PFSK-1 (cell line): Measurements from ENCODE around the gene KIF5B.

Experiments
- FOXP2 ChIP-seq: optimal IDR thresholded peaks from 2 replicates; pipeline ENCODE3; 2011; ENCODE audit warnings: borderline replicate concordance, control low read depth, inconsistent platforms; ENCODE audit not compliant: insufficient read depth; ENCODE audit errors: extremely low read length, extremely low read depth
- POLR2AphosphoS5 ChIP-seq: IDR thresholded peaks from 2 replicates; pipeline ENCODE4 v1.6.1; 2012; ENCODE audit warnings: low read depth, mild to moderate bottlenecking, control low read depth, low read length, moderate library complexity
- SIN3A ChIP-seq: IDR thresholded peaks from 2 replicates; pipeline ENCODE4 v1.6.1; 2012; ENCODE audit warnings: mild to moderate bottlenecking, low read length, moderate library complexity, borderline replicate concordance; ENCODE audit not compliant: insufficient read depth
- TAF1 ChIP-seq: IDR thresholded peaks from 2 replicates; pipeline ENCODE4 v1.6.1; 2012; ENCODE audit warnings: low read length, control low read depth, borderline replicate concordance; ENCODE audit not compliant: insufficient read depth
- TF ChIP-seq, protein P1 (sequence below), 2 experiments: IDR thresholded peaks; 2 replicates each; pipeline versions ENCODE4 v1.6.1 to v1.8.0; 2011 to 2012; ENCODE audit warnings: low read depth in 2 of 2, low read length in 2 of 2, control low read depth in 1 of 2, inconsistent platforms in 1 of 2, mild to moderate bottlenecking in 1 of 2, moderate library complexity in 1 of 2; ENCODE audit not compliant: insufficient read depth in 1 of 2

The KIF5B gene

DNA sequence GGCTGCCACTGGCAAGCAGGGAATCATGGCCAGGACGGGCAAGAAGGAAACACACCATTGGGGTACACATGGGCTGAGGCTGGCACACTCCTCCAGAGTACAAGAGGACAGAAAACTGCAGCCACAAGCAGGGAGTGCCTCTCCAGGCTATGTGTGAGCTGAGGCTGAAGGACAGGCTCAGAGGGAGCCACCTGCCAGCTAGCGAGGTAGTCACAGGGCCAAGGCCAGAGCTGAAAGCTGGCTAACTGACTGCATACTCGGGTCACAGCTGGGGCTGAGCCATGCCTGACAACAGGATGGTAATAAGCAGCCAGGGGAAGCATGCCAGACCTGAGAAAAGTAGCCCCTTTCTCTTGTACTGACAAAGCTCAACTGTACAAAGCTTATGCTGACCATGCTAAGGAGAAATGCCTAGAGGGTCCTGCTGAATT lies 52.0 kb downstream of the KIF5B start:
- no peak for TF ChIP-seq FOXP2
- no peak for TF ChIP-seq SIN3A
- peak; percentile 20; the same call in 1 of the 2 replicates for TF ChIP-seq POLR2AphosphoS5
- TF ChIP-seq TAF1, result no peak
- TF ChIP-seq, protein P1, sequence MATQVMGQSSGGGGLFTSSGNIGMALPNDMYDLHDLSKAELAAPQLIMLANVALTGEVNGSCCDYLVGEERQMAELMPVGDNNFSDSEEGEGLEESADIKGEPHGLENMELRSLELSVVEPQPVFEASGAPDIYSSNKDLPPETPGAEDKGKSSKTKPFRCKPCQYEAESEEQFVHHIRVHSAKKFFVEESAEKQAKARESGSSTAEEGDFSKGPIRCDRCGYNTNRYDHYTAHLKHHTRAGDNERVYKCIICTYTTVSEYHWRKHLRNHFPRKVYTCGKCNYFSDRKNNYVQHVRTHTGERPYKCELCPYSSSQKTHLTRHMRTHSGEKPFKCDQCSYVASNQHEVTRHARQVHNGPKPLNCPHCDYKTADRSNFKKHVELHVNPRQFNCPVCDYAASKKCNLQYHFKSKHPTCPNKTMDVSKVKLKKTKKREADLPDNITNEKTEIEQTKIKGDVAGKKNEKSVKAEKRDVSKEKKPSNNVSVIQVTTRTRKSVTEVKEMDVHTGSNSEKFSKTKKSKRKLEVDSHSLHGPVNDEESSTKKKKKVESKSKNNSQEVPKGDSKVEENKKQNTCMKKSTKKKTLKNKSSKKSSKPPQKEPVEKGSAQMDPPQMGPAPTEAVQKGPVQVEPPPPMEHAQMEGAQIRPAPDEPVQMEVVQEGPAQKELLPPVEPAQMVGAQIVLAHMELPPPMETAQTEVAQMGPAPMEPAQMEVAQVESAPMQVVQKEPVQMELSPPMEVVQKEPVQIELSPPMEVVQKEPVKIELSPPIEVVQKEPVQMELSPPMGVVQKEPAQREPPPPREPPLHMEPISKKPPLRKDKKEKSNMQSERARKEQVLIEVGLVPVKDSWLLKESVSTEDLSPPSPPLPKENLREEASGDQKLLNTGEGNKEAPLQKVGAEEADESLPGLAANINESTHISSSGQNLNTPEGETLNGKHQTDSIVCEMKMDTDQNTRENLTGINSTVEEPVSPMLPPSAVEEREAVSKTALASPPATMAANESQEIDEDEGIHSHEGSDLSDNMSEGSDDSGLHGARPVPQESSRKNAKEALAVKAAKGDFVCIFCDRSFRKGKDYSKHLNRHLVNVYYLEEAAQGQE (IDR thresholded peaks at IDR 0.05; ENCODE audit: insufficient read depth in 1 of 2, low read depth in 2 of 2, low read length in 2 of 2), result no peak

DNA sequence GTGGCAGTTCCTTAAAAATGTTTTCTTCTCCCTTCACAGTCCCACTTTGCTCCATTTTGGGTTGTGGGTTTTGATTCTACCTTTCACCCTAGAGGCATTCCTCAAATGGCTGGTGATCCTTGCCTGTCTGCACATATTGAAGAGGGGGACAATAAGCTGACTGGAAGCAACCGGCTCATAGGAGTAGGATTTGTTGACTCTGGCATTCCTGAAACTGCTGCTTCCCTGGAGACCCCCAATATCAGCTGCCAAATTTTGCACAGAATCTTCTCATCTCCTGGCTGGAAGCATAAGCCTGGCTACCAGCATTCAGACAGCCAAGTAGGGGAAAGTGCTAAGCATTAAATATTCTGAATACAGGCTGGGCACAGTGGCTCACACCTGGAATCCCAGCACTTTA lies 53.7 kb downstream of the KIF5B start:
- TF ChIP-seq TAF1 (no peak), POLR2AphosphoS5 (no peak), SIN3A (no peak)

DNA sequence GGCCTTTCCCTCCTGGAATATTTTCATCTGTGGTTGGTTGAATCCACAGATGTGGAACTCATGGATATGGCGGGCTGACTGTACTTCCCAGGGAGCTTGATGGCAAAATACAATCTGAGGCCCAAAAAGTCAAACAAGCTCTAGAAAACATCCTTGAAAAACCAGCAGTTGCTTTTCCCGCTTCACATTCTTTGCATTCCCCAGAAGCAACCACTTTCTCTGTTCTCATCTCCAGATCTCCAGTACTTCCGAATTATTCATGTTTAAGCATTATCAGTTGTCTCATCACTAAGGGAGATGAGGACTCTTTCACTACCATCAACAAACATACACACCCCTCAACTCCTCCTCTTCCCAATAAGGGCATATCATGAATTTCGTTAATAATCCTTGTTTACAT lies 55.3 kb downstream of the KIF5B start:
- TF ChIP-seq SIN3A (no peak), POLR2AphosphoS5 (no peak), FOXP2 (no peak), TAF1 (no peak)
- TF ChIP-seq, protein P1 (IDR thresholded peaks at IDR 0.05; ENCODE audit: insufficient read depth in 1 of 2, low read depth in 2 of 2, low read length in 2 of 2), result no peak

DNA sequence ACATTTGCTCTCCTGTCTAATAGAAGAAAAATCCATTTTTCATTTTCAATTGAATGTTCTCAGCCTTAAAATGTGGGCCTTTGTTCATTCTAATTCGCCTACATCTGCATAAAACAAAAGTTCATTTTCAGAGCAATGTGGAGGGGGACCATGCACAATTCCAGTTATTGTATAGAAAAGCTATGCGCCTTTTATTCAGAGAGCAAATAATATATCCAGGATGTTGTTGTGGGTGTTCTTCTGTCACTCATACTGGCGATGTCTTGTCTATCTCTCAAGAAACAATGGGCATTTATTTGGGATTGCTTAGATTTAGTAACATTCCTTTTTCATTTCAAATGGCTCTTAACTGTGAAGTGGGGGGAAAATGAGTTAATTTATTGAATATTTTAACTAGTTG lies 56.4 kb downstream of the KIF5B start:
- TF ChIP-seq FOXP2 (no peak), TAF1 (no peak), SIN3A (no peak), POLR2AphosphoS5 (no peak)
- TF ChIP-seq, protein P1 (IDR thresholded peaks at IDR 0.05; ENCODE audit: insufficient read depth in 1 of 2, low read depth in 2 of 2, low read length in 2 of 2), result no peak

DNA sequence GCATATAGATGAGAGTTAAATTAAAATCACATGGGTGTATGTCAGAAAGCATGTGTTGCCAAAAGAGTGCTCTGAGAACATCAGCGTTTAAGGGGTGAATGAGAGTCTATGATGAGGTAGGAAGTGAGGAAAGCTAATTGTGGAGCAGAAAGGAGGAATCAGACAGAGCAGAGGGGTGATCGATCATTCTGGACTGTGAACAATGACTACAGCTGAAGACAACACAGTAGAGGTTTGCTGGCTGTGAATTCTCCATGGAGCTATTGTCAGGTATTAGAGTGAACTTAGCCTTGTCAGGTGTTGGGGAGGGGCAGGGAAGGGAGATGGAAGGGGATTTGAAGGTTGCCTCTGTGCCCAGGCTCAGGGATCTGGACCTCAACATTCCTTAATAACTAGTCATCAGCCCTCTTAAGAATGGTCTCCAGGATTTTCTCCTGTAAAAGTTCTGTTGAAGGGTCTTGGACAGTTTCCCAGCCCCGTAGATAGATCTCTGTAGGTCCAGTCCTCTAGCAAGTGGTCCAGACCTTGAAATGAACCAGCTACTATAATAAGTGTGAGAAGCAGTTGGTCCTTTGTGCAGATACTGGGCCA lies 57.1 kb downstream of the KIF5B start:
- no peak for TF ChIP-seq SIN3A
- TF ChIP-seq POLR2AphosphoS5, result no peak
- TF ChIP-seq TAF1, result no peak
- TF ChIP-seq, protein P1 (IDR thresholded peaks at IDR 0.05; ENCODE audit: insufficient read depth in 1 of 2, low read depth in 2 of 2, low read length in 2 of 2), result no peak
- no peak for TF ChIP-seq FOXP2
